HG02970 (cell line): ENCODE results near the gene RPL32.

Source experiments
- ATAC-seq: cut with Tn5 transposase; IDR thresholded peaks from one replicate; pipeline ENCODE4 v1.9.1; 2021; ENCODE audit warnings: mild to moderate bottlenecking, moderate library complexity, moderate number of reproducible peaks; ENCODE audit not compliant: unreplicated experiment, low FRiP score

The RPL32 gene

DNA sequence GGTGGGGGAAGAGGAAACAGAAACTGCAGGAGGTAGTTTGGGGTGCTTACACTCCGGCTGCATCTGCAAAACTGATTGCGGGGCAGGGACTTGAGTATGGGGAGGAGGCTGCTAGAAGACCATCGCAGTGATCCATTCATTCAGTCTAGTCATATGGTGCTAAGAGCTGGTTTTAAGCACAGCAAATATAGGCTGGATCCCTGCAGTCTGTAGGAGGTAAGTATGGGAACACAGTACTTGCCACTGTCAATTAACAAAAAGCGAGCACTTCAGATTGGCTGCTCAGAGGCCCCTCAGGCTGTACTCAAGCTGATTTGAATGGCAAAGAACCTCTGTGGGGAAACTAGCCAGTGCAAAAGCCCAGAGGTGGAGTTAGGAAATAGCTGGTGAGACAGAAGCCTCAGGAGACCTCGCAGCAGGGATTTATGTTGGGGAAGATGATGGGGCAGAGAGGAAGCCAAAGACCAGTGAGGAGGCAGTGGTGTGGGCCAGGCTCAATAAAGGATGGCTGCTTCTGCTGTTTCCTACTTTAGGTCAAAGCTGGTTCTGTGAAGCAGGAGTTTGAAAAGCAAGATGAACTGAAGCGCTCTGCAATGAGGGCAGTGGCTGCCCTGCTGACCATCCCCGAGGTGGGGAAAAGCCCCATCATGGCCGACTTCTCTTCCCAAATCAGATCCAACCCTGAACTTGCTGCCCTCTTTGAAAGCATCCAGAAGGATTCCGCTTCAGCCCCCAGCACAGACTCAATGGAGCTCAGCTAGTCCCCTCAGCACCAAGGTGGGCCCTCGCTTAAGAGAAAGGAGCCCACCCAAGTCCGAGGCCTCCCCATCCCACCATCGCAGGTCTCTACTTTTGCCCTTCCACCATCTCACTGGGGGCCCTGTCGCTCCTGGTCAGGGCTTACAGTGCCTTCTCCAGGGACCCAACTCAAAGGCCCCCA lies 7.9 kb downstream of the RPL32 start:
- ATAC-seq = no peak

DNA sequence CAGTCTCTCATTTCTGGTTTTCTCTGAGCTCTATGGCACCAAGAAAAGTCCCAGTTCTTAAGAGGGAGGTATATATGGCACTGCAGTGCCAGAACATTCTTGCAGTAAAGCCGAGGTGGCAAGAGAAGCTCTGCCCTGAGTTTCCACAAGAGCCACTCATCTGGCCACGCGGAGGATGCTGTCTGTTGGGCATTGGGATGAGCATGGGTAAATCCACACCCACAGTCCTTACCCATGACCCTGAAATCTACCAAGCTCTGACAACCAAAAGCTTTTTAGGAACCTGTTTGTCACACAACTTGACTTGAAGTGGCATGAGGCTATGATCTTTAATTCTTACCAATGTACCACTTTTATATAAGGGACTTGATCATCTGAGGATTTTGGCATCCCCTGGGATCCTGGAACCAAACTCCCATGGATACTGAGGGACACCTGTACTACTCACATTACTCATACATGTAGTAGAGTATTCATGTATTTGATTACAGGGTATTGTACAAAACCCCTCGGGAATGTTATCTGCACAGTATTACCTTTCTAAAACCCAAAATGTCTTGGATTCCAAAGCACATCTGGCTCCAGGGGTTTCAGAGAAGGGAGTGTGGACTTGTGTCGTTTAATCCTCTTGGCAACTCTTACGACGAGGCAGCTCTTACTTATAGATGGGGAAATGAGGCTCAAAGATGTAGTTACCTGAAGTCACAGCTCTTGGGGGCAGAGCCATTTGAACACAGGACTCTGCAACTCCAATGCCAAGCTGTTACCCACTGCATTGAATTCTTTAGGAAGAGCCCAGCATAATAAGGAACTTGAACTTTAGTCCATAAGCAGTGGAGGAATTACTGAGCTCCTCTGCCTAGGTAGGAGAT lies 8.8 kb downstream of the RPL32 start:
- ATAC-seq = no peak

DNA sequence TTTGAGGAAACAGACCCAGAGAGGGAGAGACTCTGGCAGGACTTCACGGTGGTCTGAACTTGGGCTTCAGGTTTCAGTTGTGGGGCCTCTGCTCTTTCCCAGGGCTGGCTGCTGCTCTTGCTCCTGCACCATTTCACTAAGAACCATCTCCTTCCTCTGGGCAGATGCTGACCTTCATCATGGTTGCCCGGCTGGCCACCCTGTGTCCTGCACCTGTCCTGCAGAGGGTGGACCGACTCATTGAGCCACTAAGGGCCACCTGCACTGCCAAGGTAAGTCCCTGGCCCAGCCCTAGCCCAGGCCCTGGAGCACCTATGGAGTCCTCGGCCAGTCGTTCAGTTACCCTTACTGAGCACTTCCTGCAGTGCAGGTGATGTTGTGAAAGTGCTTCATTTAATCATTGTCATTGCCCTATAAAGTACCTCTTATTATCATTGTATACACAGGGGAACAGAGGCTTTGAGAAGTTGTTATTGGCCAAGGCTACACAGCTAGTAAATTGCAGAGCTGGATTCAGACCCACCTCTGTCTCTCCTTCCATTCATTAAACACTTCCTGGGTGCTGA lies 10.0 kb downstream of the RPL32 start:
- ATAC-seq = no peak

DNA sequence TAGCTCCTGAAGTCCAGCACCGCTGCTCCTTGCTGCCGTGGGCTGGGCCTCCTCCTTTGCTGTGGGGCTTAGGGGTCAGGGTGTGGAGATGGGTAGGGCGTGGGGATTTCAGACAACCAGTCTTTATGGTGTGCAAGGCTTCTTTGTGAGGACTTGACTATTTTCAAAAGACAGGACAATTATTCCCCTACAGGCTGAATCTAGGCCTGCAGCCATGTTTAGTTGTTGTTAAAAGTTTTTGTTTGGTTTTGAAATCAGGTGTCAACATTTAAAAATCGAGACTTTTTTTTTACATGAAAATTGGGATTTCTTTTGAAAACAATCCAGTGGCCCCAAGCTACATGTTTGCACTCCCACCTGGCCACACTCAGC lies 10.6 kb downstream of the RPL32 start:
- no peak for ATAC-seq

DNA sequence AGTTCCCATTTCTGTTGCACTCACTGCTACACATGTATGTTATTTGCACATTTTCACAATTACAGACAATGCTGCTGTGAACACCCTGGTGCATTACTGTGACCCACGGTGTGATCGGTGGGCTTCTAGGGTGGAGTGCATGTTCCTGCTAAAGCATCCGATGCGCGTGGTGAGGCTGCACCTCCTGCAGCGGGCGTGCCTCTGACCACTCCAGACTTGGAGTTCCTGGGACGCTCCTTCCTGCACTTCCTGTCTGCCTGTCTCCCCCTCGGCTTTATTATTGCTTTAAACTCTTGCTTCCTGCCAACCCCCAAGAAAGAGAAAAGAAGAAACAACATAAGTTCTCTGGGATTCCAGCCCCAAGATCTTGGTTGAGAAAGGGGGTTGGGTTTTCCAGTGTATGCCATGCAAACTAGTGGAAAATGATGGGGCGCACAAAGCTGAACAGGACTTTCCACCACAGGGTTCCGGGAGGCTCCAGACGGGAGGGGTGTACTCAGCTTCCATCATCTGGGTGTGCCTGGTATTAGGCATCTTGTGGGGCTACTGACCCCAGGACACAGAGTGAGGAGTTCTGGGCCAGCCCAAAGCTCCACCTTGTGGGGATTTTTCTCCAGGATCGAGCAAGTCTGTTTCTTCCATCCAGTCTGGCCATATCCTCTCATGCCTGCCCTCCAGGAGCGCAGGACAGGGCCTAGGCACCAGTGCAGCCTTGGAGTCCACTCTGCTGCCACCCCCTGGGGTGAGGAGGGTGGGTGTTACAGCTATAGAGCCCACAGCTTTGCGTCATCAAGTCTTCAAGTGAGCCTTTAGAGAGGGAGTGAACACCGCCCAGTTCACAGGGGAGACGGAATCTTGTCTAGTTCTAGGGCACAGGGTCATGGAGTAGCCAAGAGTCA lies 11.2 kb downstream of the RPL32 start:
- ATAC-seq = no peak

DNA sequence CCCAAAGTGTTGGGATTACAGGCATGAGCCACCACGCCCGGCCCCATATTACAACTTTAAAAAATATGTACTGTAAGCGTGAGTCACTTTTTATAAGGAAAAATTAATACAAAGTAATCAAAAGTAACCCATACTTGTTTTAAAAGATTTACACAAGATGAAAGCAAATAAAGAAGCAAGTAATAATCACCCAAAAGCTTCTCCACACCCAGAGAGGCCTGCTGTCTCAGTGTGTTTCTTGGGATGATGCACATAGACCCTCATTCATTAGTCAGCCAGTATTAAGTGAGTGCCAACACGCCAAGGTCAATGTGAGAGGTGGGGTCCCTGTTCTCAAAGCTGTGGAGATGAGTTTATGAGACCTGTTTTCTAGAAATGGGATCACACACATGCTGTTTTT lies 12.0 kb downstream of the RPL32 start:
- ATAC-seq = no peak

DNA sequence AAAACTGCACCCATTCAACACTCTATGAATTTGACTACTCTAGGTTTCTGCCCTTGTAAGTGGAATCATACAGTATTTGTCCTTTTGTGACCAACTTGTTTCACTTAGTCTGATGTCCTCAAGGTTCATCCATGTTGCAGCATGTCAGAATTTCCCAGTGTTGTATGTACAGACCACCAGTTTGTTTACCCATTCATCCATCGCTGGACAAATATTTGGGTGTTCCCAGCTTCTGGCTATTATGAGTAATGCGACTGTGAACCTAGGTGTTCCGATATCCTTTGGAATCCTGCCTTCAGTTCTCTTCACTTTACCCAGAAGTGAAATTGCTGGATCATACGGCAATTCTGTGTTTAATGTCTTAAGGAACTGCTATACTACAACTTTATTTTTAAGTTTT lies 12.6 kb downstream of the RPL32 start:
- ATAC-seq = no peak

DNA sequence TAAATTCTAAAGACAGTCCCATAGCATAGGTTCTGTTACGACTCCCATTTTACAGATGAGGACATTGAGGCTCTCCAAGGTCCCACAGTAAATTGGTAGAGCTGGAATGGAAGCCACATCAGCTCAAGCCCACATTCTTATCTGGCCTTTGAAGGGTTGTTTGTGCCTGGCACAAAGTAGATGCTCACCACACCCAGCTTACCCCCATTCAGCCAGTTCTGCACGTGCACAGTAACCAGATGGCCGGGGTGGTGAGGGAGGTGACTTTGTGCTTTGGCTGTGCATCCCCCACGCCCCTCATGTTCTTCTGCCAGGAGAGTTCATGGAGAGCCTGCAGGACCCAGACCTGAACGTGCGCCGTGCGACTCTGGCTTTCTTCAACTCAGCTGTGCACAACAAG lies 16.2 kb downstream of the RPL32 start:
- no peak for ATAC-seq

DNA sequence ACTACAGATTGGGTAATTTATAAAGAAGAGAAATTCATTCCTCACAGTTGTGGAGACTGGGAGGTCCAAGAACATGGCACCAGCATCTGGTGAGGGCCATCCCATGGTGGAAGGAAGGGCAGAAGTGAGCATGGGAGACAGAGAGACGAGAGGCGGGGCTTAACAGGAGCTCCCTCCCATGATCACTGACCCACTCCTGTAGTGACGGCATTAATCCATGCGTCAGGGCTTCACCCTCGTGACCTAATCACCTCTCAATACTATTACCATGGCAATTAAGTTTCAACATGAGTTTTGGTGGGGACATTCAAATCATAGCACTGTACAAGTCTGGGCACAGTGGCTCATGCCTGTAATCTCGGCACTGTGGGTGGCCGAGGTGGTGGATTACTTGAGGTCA lies 17.1 kb downstream of the RPL32 start:
- no peak for ATAC-seq

DNA sequence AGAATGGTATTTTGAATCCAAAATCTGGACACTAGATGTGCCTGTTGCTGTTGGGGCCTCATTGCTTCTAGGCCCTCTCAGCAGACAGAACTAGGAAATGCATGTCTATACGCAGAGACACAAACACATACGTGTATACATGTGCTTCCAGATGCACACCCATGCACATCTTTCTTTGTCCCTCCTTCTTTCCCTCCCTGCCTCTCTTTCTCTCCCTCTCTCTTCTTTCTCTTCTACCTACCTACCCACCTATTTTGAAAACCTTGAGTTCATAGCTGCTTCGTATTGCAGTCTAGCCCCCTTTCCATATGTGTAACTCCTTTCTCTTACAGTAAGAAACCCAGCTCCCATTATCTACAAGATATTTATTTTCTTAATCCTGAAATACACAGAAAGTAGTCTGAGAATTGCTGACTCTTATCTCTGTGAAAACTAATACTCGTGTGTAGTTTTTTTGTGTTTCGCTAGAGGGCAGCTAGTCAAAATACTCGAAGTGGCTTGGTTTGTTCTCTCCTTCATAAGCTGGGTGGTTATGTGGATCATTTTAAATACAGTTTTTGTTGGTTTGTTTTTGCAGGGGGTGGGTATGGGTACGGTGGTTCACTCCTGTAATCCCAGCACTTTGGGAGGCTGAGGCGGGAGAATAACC lies 18.5 kb downstream of the RPL32 start:
- no peak for ATAC-seq

DNA sequence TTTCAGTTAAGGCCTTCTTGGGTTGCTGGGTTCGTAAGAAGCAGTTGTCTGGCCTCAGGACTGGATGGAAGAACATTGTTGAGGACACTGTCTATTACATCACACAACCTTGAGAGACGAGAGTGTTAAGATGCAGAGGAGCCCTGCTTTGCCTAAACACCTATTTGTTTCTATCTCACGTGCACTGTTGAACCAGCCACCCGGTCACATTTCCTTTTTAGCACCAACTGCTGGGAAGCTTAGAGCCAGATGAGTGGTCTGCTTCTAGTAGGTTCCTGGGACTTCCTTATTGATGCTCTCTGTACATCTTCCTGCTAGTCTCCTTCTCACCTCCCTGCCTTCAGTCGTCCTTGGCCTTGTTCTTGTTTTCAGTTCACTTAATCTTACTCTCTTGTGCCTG lies 22.6 kb downstream of the RPL32 start:
- no peak for ATAC-seq

DNA sequence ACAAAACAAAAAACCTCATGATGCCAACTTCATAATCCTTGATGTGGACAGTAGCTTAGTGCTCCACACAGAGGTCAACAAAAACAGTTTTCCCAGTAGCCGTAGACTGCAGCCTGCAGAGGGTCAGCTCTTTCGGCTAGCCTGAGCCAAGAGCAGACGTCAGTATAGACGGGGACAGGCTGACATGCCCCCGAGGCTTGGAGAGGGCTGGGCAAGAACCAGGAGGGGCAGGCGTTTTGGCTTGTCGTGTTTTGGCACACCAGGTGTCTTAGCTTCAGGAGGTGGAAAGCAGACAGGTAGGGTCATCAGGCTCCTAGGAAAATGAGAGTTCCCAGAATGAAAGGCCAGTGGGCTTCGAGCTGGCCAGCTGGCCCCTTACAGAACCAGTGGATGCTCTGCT lies 23.1 kb downstream of the RPL32 start:
- no peak for ATAC-seq

DNA sequence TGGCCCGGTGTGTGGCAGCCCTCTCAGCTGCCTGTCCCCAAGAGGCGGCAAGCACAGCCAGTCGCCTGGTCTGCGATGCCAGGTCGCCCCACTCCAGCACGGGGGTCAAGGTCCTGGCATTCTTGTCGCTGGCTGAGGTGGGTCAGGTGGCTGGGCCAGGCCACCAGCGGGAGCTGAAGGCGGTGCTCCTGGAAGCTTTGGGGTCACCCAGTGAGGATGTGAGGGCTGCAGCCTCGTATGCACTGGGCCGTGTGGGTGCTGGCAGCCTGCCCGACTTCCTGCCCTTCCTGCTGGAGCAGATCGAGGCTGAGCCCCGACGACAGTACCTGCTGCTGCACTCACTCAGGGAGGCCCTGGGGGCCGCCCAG lies 24.0 kb downstream of the RPL32 start:
- ATAC-seq = no peak

DNA sequence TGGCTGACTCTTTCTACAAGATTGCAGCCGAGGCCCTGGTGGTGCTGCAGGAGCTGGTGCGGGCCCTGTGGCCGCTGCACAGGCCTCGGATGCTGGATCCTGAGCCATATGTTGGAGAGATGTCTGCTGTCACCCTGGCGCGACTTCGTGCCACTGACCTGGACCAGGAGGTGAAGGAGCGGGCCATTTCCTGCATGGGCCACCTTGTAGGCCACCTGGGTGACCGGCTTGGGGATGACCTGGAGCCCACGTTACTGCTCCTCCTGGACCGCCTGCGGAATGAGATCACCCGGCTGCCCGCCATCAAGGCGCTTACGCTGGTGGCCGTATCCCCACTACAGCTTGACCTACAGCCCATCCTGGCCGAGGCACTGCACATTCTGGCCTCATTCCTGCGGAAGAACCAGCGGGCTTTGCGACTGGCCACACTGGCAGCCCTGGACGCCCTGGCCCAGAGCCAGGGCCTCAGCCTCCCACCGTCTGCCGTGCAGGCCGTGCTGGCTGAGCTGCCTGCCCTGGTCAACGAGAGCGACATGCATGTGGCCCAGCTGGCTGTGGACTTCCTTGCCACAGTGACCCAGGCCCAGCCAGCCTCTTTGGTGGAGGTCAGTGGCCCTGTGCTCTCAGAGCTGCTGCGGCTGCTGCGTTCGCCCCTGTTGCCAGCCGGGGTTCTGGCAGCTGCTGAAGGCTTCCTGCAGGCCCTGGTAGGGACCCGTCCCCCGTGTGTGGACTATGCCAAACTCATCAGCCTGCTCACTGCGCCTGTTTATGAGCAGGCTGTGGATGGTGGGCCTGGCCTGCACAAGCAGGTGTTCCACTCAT lies 24.6 kb downstream of the RPL32 start:
- no peak for ATAC-seq

DNA sequence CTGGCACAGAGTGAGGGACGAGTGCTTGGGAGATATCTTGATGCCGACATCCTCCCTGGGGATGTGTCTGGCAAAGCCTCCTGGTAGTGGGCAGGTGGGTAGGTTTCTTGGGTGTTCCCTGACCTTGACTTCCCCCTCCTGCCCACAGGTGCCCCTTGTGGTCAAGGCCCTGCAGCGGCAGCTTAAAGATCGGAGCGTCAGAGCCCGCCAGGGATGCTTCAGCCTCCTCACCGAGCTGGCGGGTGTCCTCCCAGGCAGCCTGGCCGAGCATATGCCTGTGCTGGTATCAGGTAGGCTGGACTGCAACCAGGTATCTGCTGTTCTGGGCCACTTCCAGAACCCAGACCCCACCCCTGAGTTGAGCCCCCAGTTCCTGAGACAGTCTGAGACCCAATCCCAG lies 25.6 kb downstream of the RPL32 start:
- no peak for ATAC-seq

DNA sequence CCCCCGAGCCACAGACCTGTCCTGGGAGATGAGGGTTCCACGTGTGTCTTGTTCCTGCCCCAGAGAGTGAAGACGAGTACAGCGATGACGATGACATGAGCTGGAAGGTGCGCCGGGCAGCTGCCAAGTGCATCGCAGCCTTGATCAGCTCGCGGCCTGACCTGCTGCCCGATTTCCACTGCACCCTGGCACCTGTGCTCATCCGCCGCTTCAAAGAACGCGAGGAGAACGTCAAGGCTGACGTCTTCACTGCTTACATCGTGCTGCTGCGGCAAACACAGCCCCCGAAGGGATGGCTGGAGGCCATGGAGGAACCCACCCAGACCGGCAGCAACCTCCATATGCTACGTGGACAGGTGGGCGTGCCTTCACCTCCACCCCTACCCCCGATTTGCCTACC lies 26.3 kb downstream of the RPL32 start:
- ATAC-seq = no peak

DNA sequence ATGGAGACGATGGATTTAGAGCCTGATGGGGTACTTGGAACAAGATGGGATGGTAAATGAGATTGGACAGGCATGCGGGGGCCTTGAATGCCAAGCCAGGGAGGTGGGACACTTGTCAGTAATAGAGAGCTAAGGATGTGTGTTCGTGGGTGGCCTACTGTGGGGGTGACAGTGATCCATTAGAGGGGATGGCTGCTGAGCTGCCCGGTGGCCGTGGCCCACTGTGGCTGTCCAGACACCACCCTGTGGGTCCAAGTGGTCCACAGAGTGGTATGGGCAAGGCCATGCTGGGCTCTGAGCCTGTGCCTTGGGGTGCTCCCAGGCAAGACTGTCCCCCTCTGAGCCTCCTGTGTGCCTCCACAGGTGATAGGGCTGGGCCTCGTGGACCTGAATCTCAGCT lies 27.4 kb downstream of the RPL32 start:
- ATAC-seq = no peak

DNA sequence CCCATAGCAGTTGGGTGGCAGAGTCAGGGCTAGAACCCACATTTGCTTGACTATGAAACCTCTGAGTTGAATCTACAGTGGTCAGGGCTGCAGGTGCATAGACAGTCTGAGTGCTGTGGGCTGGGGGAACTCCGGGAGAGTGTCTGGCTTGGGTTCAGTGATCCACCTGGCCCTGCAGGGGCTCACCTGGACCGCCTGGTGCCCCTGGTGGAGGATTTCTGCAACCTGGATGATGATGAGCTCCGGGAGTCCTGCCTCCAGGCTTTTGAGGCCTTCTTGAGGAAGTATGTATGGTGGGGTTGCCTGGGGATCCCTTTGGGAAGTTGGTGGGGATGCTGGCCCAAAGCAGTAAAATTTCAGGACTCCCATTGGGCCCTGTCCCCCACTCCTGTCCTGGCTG lies 28.6 kb downstream of the RPL32 start:
- no peak for ATAC-seq

DNA sequence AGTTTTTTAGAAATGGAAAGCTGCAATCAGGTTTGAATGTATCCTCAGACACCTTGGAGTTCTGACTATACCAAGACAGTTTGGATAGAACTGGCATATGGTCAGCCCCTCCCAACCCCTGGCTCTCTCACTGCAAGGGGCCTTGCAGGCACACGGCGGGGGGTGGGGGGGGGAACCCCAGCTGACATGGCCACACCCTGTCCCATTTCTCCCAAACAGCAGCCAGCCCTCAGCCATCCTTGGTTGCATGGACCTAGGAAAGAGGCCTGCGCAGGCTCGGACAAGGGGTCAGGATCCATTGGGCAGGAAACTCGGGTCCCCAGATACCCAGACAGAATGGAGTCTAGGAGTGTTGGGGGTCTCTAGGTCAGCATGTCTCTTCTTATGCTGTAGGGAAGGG lies 30.4 kb downstream of the RPL32 start:
- no peak for ATAC-seq
